Spinal cord (tissue), 10 donors: Measurements from ENCODE around the gene MEDAG. TPM values are rescaled to one million over a fixed set of nuclear protein-coding genes. Genes with fewer than 3 reads are reported as not detected.

Source experiments
- DNase-seq, 6 donors: peaks; one replicate each; pipeline versions ENCODE4 v3.0.0 to v3.0.0-alpha.2; 2013 to 2015; ENCODE audit warnings: low spot score in 6 of 6, low read depth in 4 of 6
- H3K27ac ChIP-seq: one replicate; pipeline ENCODE4 v1.5.1; 2013; ENCODE audit warnings: low read depth, low read length, control low read depth
- H3K27me3 ChIP-seq: one replicate; pipeline ENCODE4 v1.6.1; 2013; ENCODE audit warnings: low read length; ENCODE audit not compliant: control insufficient read depth, insufficient read depth
- H3K36me3 ChIP-seq: one replicate; pipeline ENCODE4 v1.6.1; 2013; ENCODE audit warnings: low read length; ENCODE audit not compliant: control insufficient read depth, insufficient read depth
- H3K4me1 ChIP-seq: one replicate; pipeline ENCODE4 v1.6.1; 2013; ENCODE audit warnings: low read length; ENCODE audit not compliant: control insufficient read depth, insufficient read depth
- H3K4me3 ChIP-seq: one replicate; pipeline ENCODE4 v1.5.1; 2013; ENCODE audit warnings: low read depth, low read length, control low read depth
- H3K9me3 ChIP-seq: one replicate; pipeline ENCODE4 v1.6.1; 2013; ENCODE audit warnings: low read length; ENCODE audit not compliant: control insufficient read depth, insufficient read depth
- WGBS: methylation state at CpG from one replicate; pipeline ENCODE4 v1.1.5; 2013; ENCODE audit warnings: missing lambda C conversion rate; ENCODE audit not compliant: insufficient coverage; 5-methylcytosine and 5-hydroxymethylcytosine counted together
- long read RNA-seq, 4 donors: transcript quantifications; one replicate each; lab custom pipeline, GENCODE V29; 2026
- polyA plus RNA-seq, 2 donors: library from polyadenylated mRNA; unstranded; fragments of 120-200 nt; gene quantifications; one replicate each; pipeline ENCODE4 v1.2.1, GENCODE V29; 2013; ENCODE audit not compliant: insufficient read length in 2 of 2
- total RNA-seq, 2 donors: library from RNA; depleted of rRNA in 1 of 2; stranded (reverse); fragments of 120-200 nt in 1 of 2; fragments of >200 nt in 1 of 2; gene quantifications; one replicate each; pipeline versions ENCODE4 v1.2.3 to v1.2.4, GENCODE V29; 2013 to 2014
- donor health status: healthy.

The MEDAG gene
- 10 to 100 TPM; 10.8 to 12.1 TPM for total RNA-seq
- 1 to 10 TPM; 1.4 to 4.2 TPM for polyA plus RNA-seq
- long read RNA-seq, donor 1, partial matches to known transcripts: 0 of 1 reads
- long read RNA-seq, donor 1, other reads (novel, unspliced or antisense): 0 of 1 reads
- long read RNA-seq, donor 2: 0 reads
- long read RNA-seq, donor 3, partial matches to known transcripts: 0 of 2 reads
- long read RNA-seq, donor 3, other reads (novel, unspliced or antisense): 0 of 2 reads
- long read RNA-seq, donor 4, partial matches to known transcripts: 0 of 2 reads
- long read RNA-seq, donor 4, other reads (novel, unspliced or antisense): 0 of 2 reads

DNA sequence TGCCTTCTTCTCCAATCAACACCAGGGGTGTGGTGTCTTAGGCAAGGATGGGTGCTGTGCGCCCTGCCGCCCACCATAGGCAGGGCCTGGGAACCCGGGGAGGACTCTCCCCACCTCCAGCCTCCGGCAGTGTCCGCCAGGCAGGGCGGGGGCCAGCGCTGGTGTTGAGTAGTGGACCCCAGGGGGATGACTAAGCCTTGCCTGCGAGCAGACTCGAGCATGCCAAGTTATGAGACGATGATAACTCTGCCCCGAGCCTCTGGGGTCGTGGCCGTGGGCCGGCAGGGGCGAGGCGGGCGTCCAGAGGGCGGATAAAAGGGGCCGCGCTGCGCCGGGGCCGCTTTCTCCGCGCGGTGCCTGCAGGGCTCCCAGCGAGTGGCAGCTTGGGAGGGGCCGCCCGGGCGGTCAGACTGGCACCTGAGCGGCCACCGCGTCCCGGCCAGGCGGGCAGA, at the start of gene MEDAG:
Gene MEDAG, plus strand, starts transcription at position 340 of the 452 bp plus-strand sequence. CDS start 245 bp downstream, outside the sequence.
- Histone ChIP-seq H3K4me1 (peaks cover 19% of the 10 kb centered on the region), H3K27me3 (peaks cover 25% of the 10 kb centered on the region), H3K9me3 (no peaks in the 10 kb centered on the region), H3K4me3 (peak within 1 kb of the TSS; percentile 16), H3K36me3 (no peaks in the 10 kb centered on the region), H3K27ac (peak within 1 kb of the TSS; percentile 64)
- peak in 1 of 6 donors; percentile 58 for DNase-seq
- WGBS: 2% methylated on average over 30 of the region's 35 CpGs

DNA sequence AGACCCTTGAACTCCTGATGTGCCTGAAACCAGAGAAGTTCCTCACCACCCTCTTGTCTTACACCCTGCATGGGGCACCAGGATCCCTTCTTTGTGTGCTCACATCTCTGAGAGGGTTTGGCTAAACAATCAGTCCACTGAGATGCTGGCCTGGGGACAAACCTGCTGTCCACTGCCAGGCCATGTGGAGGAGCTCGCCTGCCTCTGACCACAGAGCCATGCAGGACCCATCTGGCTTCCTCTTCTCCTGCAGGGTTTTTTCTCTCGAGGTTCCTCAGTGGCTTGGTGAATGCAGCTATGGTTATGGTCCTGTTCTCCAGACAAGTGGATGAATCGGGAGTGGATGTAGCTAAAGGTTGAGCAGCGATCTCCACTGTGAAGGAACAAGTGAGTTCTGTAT, 49.1 kb upstream of the MEDAG start:
- no peak for DNase-seq
- Histone ChIP-seq H3K4me3 (no peak overlapping the region), H3K36me3 (no peaks in the 10 kb centered on the region), H3K27me3 (no peaks in the 10 kb centered on the region), H3K27ac (no peak overlapping the region), H3K4me1 (peaks cover 3% of the 10 kb centered on the region), H3K9me3 (no peaks in the 10 kb centered on the region)
- WGBS: 72% methylated on average over 4 of the region's 4 CpGs

DNA sequence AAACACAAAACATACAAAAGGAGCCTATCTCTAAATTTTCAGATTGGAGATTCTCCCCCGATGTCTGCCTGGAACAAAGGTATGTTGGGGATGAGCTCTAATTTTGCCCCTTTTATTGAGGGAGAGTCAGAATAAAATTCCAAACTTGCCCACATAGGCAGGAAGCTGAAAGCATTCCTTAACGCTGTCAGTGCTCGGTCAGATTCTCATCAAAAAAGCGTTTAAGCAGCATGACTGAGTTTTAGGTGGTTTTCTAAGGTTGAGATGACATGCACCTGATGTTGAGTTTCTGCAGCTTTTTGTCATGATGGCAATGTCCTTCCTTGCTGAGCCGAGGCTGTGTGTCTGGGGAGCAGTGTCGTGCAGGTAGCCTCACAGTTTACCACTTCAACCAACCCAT, 48.4 kb upstream of the MEDAG start:
- no peaks in the 10 kb centered on the region for H3K27me3 ChIP-seq
- WGBS: 89% methylated on average over 3 of the region's 6 CpGs
- no peak overlapping the region for H3K4me3 ChIP-seq
- no peaks in the 10 kb centered on the region for H3K36me3 ChIP-seq
- H3K9me3 ChIP-seq: no peaks in the 10 kb centered on the region
- DNase-seq: no peak
- no peak overlapping the region for H3K27ac ChIP-seq
- H3K4me1 ChIP-seq: peaks cover 8% of the 10 kb centered on the region

DNA sequence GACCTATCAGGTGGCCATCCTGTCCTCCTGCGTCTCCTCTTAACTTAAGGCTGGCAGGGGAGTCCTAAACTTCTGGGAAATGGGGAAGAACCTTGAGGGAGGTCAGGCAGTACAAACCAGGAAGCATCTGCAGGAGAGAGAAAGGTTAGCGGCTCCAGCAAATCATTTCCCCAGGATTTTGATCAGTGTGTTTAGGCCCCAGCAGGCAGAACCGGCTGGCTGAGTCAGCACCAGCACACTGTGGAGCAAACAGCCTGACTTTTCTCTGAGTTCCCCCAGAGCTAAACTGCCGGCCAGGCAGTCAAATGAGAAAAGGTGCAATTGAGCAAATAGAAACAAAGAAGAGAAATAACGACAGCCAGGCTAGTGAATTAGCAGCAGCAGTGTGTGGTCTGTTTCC, 46.7 kb upstream of the MEDAG start:
- H3K9me3 ChIP-seq: no peaks in the 10 kb centered on the region
- no peak overlapping the region for H3K4me3 ChIP-seq
- DNase-seq: peak in 1 of 6 donors; percentile 23
- 55% methylated on average over 4 of the region's 5 CpGs for WGBS
- H3K36me3 ChIP-seq: no peaks in the 10 kb centered on the region
- H3K4me1 ChIP-seq: peaks cover 18% of the 10 kb centered on the region
- peak overlapping the region; percentile 48 for H3K27ac ChIP-seq
- H3K27me3 ChIP-seq: no peaks in the 10 kb centered on the region

DNA sequence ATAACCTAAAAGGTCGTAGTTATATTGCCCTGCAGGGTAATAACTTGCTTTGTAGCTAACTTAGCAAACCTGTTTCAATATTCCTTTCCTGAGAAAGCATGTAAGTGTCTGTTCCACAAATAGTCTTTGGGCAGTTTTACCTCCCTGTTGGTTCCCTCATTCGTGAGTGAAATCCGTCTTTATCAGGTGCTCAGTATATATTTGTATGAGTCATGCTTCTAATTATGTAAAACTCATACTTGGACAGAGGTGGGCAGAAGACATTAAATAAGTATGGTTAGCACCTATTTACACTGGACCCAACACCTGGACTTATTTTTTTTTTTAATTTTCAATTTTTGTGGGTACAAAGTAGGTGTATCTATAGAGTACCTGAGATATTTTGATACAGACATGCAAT, 44.9 kb upstream of the MEDAG start:
- WGBS: 83% methylated on average over 2 of the region's 3 CpGs
- no peaks in the 10 kb centered on the region for H3K36me3 ChIP-seq
- peaks cover 25% of the 10 kb centered on the region for H3K4me1 ChIP-seq
- H3K27me3 ChIP-seq: no peaks in the 10 kb centered on the region
- DNase-seq: no peak
- H3K9me3 ChIP-seq: no peaks in the 10 kb centered on the region
- H3K4me3 ChIP-seq: no peak overlapping the region
- no peak overlapping the region for H3K27ac ChIP-seq

DNA sequence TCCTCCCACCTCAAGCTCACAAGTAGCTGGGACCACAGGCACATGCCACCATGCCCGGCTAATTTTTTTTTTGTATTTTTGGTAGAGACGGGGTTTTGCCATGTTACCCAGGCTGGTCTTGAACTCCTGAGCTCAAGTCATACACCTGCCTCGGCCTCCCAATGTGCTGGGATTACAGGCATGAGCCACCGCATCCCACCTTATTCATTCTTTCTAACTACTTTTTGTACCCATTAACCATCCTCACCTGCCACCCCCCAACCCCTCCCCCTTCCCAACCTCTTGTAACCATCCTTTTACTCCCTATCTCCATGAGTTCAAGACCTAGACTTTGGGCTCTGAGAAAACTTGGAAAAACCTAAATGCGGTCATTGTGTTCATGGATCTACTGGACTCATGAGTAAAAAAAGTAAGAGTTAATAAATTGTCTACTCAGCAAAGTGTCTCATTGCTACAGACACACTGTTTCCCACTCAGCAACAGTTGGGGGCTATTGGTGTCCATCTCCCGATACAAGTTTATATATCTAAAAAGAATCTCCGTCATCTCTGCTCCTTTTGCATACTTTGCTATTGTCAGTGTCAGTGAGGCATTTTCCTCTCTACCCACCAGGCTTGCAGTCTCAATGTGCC, 44.1 kb upstream of the MEDAG start:
- no peak overlapping the region for H3K4me3 ChIP-seq
- no peaks in the 10 kb centered on the region for H3K9me3 ChIP-seq
- 93% methylated on average over 5 of the region's 7 CpGs for WGBS
- DNase-seq: no peak
- H3K4me1 ChIP-seq: peaks cover 25% of the 10 kb centered on the region
- no peaks in the 10 kb centered on the region for H3K27me3 ChIP-seq
- H3K36me3 ChIP-seq: no peaks in the 10 kb centered on the region
- H3K27ac ChIP-seq: no peak overlapping the region

DNA sequence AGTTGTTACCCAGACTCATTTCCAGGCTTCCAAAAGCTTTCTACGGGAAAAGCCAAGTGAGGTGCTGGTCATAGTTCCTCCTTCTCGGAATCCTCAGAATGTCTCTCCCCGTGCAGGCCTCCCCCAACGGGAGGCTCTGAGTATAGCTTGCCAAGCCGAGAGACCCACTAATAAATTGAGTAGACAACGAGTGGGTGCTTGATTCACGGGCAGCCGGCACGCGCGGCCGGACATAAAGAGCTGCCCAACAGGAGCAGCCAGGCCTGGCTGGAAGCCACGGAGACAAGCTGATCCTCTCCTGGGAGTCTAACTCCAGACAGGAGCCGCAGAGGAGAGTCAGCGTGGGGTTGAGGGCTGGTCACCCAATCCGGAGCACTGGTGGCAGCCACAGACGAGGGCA, 43.4 kb upstream of the MEDAG start:
- H3K27me3 ChIP-seq: no peaks in the 10 kb centered on the region
- no peaks in the 10 kb centered on the region for H3K36me3 ChIP-seq
- H3K4me3 ChIP-seq: no peak overlapping the region
- H3K9me3 ChIP-seq: no peaks in the 10 kb centered on the region
- DNase-seq: peak in 2 of 6 donors; percentile 61 to 72
- H3K27ac ChIP-seq: peak overlapping the region; percentile 16
- H3K4me1 ChIP-seq: peaks cover 25% of the 10 kb centered on the region
- 12% methylated on average over 17 of the region's 17 CpGs for WGBS

DNA sequence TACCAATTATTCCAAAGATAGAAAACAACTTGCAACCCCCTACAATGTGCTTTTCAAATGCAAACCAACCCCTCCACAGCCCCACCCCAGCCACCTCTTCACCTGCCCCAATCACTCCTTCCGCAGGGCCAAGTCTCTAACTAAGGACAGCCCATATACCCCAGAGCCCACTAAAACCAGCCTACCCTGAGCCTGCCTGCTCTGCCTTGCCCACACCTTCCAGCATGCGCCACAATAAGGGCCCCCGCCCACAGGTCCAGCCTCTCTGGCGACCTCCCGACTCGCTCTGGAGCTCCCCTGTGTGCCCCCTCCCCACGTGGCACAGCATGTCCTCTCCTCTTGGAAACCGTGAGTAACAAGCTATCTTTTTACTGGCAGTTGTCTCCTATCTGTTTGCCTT, 42.8 kb upstream of the MEDAG start:
- Histone ChIP-seq H3K4me1 (peaks cover 25% of the 10 kb centered on the region), H3K9me3 (no peaks in the 10 kb centered on the region), H3K4me3 (no peak overlapping the region), H3K27me3 (no peaks in the 10 kb centered on the region), H3K27ac (peak overlapping the region; percentile 57), H3K36me3 (no peaks in the 10 kb centered on the region)
- 65% methylated on average over 8 of the region's 8 CpGs for WGBS
- no peak for DNase-seq

DNA sequence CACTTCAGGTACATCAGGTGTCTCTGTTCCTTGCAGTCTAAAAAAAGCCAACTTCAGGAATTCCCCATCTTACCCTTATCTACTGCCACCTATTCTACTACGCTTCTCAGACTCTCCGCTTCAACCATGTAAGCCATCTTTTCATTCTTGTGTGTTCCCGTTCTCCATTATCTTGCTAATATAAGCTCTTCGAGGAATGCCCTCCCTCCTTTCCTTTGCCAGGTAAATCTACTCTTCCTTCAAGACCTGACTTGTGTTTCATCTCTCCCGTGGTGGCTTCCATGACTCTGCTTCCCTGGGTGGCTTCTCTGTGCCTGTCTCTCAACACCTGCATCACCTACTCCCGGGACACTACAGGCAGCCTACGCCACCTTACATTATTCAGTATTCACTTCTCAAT, 42.3 kb upstream of the MEDAG start:
- Histone ChIP-seq H3K27ac (peak overlapping the region; percentile 74), H3K36me3 (no peaks in the 10 kb centered on the region), H3K4me3 (no peak overlapping the region), H3K9me3 (no peaks in the 10 kb centered on the region), H3K4me1 (peaks cover 25% of the 10 kb centered on the region), H3K27me3 (no peaks in the 10 kb centered on the region)
- DNase-seq: no peak
- 72% methylated on average over 6 of the region's 7 CpGs for WGBS
